Endothelial cell of umbilical vein (primary cell): ENCODE data around the gene UBR3. TPM values are rescaled to one million over a fixed set of nuclear protein-coding genes. Genes with fewer than 3 reads are reported as not detected.

Experiments
- BruUV-seq: library from RNA; stranded (reverse); fragments of 400-500 nt; replicated peaks from 2 replicates; lab custom pipeline; 2021; lab: Mats Ljungman, UMichigan
- CTCF ChIA-PET: fragments of 300-600, 350-600 bp; sonication (Branson Sonifier 250); formaldehyde crosslinking; loops from one replicate; lab custom pipeline; 2021; ENCODE audit warnings: antibody characterized with exemption, inconsistent platforms; lab: Charles Lee
- POLR2A ChIA-PET: fragments of 300-600, 350-600 bp; sonication (Branson Sonifier 250); formaldehyde crosslinking; loops from one replicate; lab custom pipeline; 2021; ENCODE audit warnings: antibody characterized with exemption, inconsistent platforms; lab: Charles Lee
- DNase-seq: peaks from one replicate; pipeline ENCODE4 v3.0.0-alpha.2; 2011; ENCODE audit warnings: low read depth, low spot score
- FAIRE-seq: peaks from 2 replicates; lab custom pipeline; 2011; peaks lifted over from hg19 to GRCh38; lab: Jason Lieb, UNC
- H2AFZ ChIP-seq: 2 replicates; pipeline ENCODE4 v1.6.0; 2012; ENCODE audit warnings: low read depth, low read length, control low read depth, inconsistent platforms
- H3K27ac ChIP-seq: 2 replicates; pipeline ENCODE4 v1.5.1; 2011; ENCODE audit warnings: low read depth, mild to moderate bottlenecking, control low read depth, low read length, moderate library complexity; ENCODE audit not compliant: insufficient read depth
- H3K27me3 ChIP-seq, 2 experiments: 2 replicates each; pipeline versions ENCODE4 v1.6.0 to v1.6.1; 2011; ENCODE audit warnings: low read length in 2 of 2, mixed read lengths in 1 of 2; ENCODE audit not compliant: control insufficient read depth in 2 of 2, insufficient read depth in 2 of 2
- H3K36me3 ChIP-seq, 2 experiments: 2 replicates in 1 of 2; 3 replicates in 1 of 2; pipeline ENCODE4 v1.5.1; 2011; ENCODE audit warnings: low read length in 2 of 2, mild to moderate bottlenecking in 1 of 2, moderate library complexity in 1 of 2; ENCODE audit not compliant: control insufficient read depth in 2 of 2, insufficient read depth in 2 of 2; ENCODE audit errors: extremely low read depth in 1 of 2
- H3K4me1 ChIP-seq: 3 replicates; pipeline ENCODE4 v1.5.1; 2011; ENCODE audit warnings: mild to moderate bottlenecking, low read length; ENCODE audit not compliant: control insufficient read depth, insufficient read depth; ENCODE audit errors: extremely low read depth
- H3K4me2 ChIP-seq: 2 replicates; pipeline ENCODE4 v1.6.1; 2011; ENCODE audit warnings: low read length, control low read depth, mixed read lengths; ENCODE audit not compliant: insufficient read depth
- H3K4me3 ChIP-seq, 3 experiments: fragments of 200-600 bp in 1 of 3; sonication (generic), shearing (Covaris generic) in 1 of 3; replicated peaks in 1 of 3; 2 replicates each; pipeline ENCODE4 v1.5.1; 2011 to 2016; ENCODE audit warnings: control low read depth in 3 of 3, low read length in 3 of 3, mild to moderate bottlenecking in 2 of 3, inconsistent platforms in 1 of 3, low read depth in 1 of 3, moderate library complexity in 1 of 3; ENCODE audit not compliant: insufficient read depth in 1 of 3
- H3K79me2 ChIP-seq: 2 replicates; pipeline ENCODE4 v1.6.0; 2012; ENCODE audit warnings: low read length, inconsistent platforms; ENCODE audit not compliant: control insufficient read depth, insufficient read depth
- H3K9ac ChIP-seq: replicated peaks from 2 replicates; pipeline ENCODE3; 2011; ENCODE audit warnings: low read length, control low read depth; ENCODE audit not compliant: insufficient read depth; ENCODE audit errors: extremely low read depth
- H3K9me1 ChIP-seq: replicated peaks from 3 replicates; pipeline ENCODE4 v1.6.0; 2011; ENCODE audit warnings: mild to moderate bottlenecking, low read length; ENCODE audit not compliant: control insufficient read depth, insufficient read depth; ENCODE audit errors: extremely low read depth
- H3K9me3 ChIP-seq: replicated peaks from 2 replicates; pipeline ENCODE4 v1.5.1; 2012; ENCODE audit warnings: low read length, inconsistent platforms; ENCODE audit not compliant: control insufficient read depth, insufficient read depth
- H4K20me1 ChIP-seq: replicated peaks from 2 replicates; pipeline ENCODE3; 2011; ENCODE audit warnings: mild to moderate bottlenecking, low read length; ENCODE audit not compliant: control insufficient read depth, insufficient read depth; ENCODE audit errors: extremely low read depth
- EZH2 ChIP-seq: IDR thresholded peaks from 2 replicates; pipeline ENCODE4 v1.6.1; 2012; ENCODE audit warnings: borderline replicate concordance, low read depth, mild to moderate bottlenecking, moderate library complexity, low read length, inconsistent platforms; ENCODE audit not compliant: severe bottlenecking
- FOS ChIP-seq: IDR thresholded peaks from 2 replicates; pipeline ENCODE4 v1.6.1; 2011; ENCODE audit warnings: mild to moderate bottlenecking, low read length, moderate library complexity, borderline replicate concordance; ENCODE audit not compliant: insufficient read depth
- GATA2 ChIP-seq: IDR thresholded peaks from 2 replicates; pipeline ENCODE4 v1.7.0; 2011; ENCODE audit warnings: low read depth, mild to moderate bottlenecking, moderate library complexity, mixed read lengths, low read length; ENCODE audit not compliant: insufficient read length, insufficient read depth
- JUN ChIP-seq: IDR thresholded peaks from 2 replicates; pipeline ENCODE4 v1.6.1; 2011; ENCODE audit warnings: borderline replicate concordance, low read depth; ENCODE audit not compliant: insufficient read length, insufficient read depth
- MAX ChIP-seq: IDR thresholded peaks from 2 replicates; pipeline ENCODE4 v1.6.1; 2011; ENCODE audit not compliant: insufficient read depth, insufficient read length
- MYC ChIP-seq: IDR thresholded peaks from one replicate; pipeline ENCODE4 v1.6.1; 2011; ENCODE audit warnings: mild to moderate bottlenecking, low read depth, low read length
- POLR2A ChIP-seq: IDR thresholded peaks from 2 replicates; pipeline ENCODE4 v1.6.1; 2012; ENCODE audit warnings: low read depth, mild to moderate bottlenecking, control low read depth, low read length
- POLR2AphosphoS5 ChIP-seq: IDR thresholded peaks from 2 replicates; pipeline ENCODE4 v1.6.1; 2012; ENCODE audit warnings: low read depth, mild to moderate bottlenecking, control low read depth, low read length, moderate library complexity; ENCODE audit not compliant: insufficient read depth
- dilution Hi-C: fragments of 300-500 bp; cut with MboI; formaldehyde crosslinking; loops from one replicate; pipeline ENCODE4 v1.15.0; 2019; ENCODE audit warnings: low sequenced_read_pairs; ENCODE audit not compliant: extremely low pct_ligation_motif_present
- intact Hi-C: fragments of 100-400 bp; cut with micrococcal nuclease; formaldehyde crosslinking; loops from one replicate; pipeline ENCODE4 v1.10.0; 2022
- polyA plus RNA-seq, 4 experiments: library from polyadenylated mRNA; depleted of rRNA in 3 of 4; stranded (reverse) in 3 of 4; unstranded in 1 of 4; fragments of >200 nt; gene quantifications; 2 replicates each; pipeline versions ENCODE4 v1.2.1 to v1.2.3, GENCODE V29; 2011 to 2012; ENCODE audit warnings: missing spikeins in 1 of 4
- total RNA-seq: library from RNA; stranded (reverse); gene quantifications from 2 replicates; pipeline ENCODE4 v1.2.3, GENCODE V29; 2021
- TF ChIP-seq, protein P1 (sequence below), 2 donors: IDR thresholded peaks; 1 replicate in 1 of 2; 2 replicates in 1 of 2; pipeline ENCODE4 v1.5.1; 2011; ENCODE audit warnings: low read length in 2 of 2, mild to moderate bottlenecking in 2 of 2, moderate library complexity in 2 of 2, control low read depth in 1 of 2, inconsistent platforms in 1 of 2, low read depth in 1 of 2; ENCODE audit not compliant: insufficient read depth in 1 of 2; ENCODE audit errors: extremely low read depth in 1 of 2

UBR3 gene
- total and polyA plus RNA-seq, 2 donors (not counting 3 experiments of a cell fraction or from before 2014, with no cell fraction given): 5.3 to 27.5 TPM

GRCh38 chr2:170030040-170030439, 202.8 kb downstream of the UBR3 start:
- Histone ChIP-seq H3K4me2 (no peak overlapping the region), H3K36me3 (no peaks in the 10 kb centered on the region), H3K9me1 (no peaks in the 10 kb centered on the region), H3K4me3 (no peak overlapping the region), H3K9ac (no peak overlapping the region), H3K79me2 (no peaks in the 10 kb centered on the region), H2AFZ (no peak overlapping the region), H3K27me3 (no peaks in the 10 kb centered on the region), H3K4me1 (no peaks in the 10 kb centered on the region), H3K9me3 (no peaks in the 10 kb centered on the region), H4K20me1 (no peaks in the 10 kb centered on the region), H3K27ac (no peak overlapping the region)
- CTCF ChIA-PET: no interaction called here
- TF ChIP-seq EZH2: no peak
- no peak for TF ChIP-seq MYC
- TF ChIP-seq, protein P1, sequence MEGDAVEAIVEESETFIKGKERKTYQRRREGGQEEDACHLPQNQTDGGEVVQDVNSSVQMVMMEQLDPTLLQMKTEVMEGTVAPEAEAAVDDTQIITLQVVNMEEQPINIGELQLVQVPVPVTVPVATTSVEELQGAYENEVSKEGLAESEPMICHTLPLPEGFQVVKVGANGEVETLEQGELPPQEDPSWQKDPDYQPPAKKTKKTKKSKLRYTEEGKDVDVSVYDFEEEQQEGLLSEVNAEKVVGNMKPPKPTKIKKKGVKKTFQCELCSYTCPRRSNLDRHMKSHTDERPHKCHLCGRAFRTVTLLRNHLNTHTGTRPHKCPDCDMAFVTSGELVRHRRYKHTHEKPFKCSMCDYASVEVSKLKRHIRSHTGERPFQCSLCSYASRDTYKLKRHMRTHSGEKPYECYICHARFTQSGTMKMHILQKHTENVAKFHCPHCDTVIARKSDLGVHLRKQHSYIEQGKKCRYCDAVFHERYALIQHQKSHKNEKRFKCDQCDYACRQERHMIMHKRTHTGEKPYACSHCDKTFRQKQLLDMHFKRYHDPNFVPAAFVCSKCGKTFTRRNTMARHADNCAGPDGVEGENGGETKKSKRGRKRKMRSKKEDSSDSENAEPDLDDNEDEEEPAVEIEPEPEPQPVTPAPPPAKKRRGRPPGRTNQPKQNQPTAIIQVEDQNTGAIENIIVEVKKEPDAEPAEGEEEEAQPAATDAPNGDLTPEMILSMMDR (IDR thresholded peaks at IDR 0.05; ENCODE audit: extremely low read depth in 1 of 2, insufficient read depth in 1 of 2, low read depth in 1 of 2, low read length in 2 of 2): no peak
- no peak for TF ChIP-seq POLR2A
- no peak for TF ChIP-seq JUN
- no peak for TF ChIP-seq MAX
- no peak for TF ChIP-seq POLR2AphosphoS5
- no peak for TF ChIP-seq FOS
- no peak for TF ChIP-seq GATA2
- intact Hi-C loops (no loop called here), dilution Hi-C loops (no loop called here)
- POLR2A ChIA-PET: no interaction called here
- no TSS peak for BruUV-seq
- DNase-seq: no peak
- no peak for FAIRE-seq
